Measurements from ENCODE around the gene PHLDA3.

PHLDA3 gene

GRCh38 chr1:201469645-201470074 is 672 bp upstream of the PHLDA3 start:
- no peak overlapping the region for H2AFZ ChIP-seq (ENCODE audit: low read length)
- TF ChIP-seq EZH2 (IDR thresholded peaks at IDR 0.05; ENCODE audit: borderline replicate concordance, low read length), result no peak
- no peak for TF ChIP-seq CTCF (IDR thresholded peaks at IDR 0.05; ENCODE audit: low read length)
- no peaks in the 10 kb centered on the region for H3K4me1 ChIP-seq (ENCODE audit: insufficient read depth, low read length, severe bottlenecking)
- no peaks in the 10 kb centered on the region for H4K20me1 ChIP-seq (ENCODE audit: insufficient read depth, low read length)
- H3K27ac ChIP-seq (ENCODE audit: low read depth, low read length, poor library complexity, severe bottlenecking), result no peak overlapping the region
- H3K79me2 ChIP-seq (ENCODE audit: insufficient read depth, low read length), result no peaks in the 10 kb centered on the region
- no peaks in the 10 kb centered on the region for H3K27me3 ChIP-seq (ENCODE audit: insufficient read depth, low read length)
- no peaks in the 10 kb centered on the region for H3K9me2 ChIP-seq (ENCODE audit: low read depth, low read length)
- no peaks in the 10 kb centered on the region for H3K36me3 ChIP-seq (ENCODE audit: insufficient read depth, low read length)
- H3K9ac ChIP-seq (ENCODE audit: low read length), result no peak overlapping the region
- H3K4me2 ChIP-seq (ENCODE audit: low read length), result no peak overlapping the region
- no peaks in the 10 kb centered on the region for H3F3A ChIP-seq (ENCODE audit: insufficient read depth, low read length)
- no peaks in the 10 kb centered on the region for H3K9me3 ChIP-seq (ENCODE audit: low read length)
- no peak overlapping the region for H3K4me3 ChIP-seq (ENCODE audit: low read depth, low read length, poor library complexity, severe bottlenecking)

GRCh38 chr1:201468501-201468843 is 516 bp downstream of the PHLDA3 start:
- H3K36me3 ChIP-seq (ENCODE audit: insufficient read depth, low read length), result no peaks in the 10 kb centered on the region
- no peak overlapping the region for H3K4me3 ChIP-seq (ENCODE audit: low read depth, low read length, poor library complexity, severe bottlenecking)
- H3K27me3 ChIP-seq (ENCODE audit: insufficient read depth, low read length), result 0 out of 2 replicates have a peak, but pooled peaks cover 4% of the 10 kb centered on the region
- TF ChIP-seq CTCF (IDR thresholded peaks at IDR 0.05; ENCODE audit: low read length) (no peak), EZH2 (IDR thresholded peaks at IDR 0.05; ENCODE audit: borderline replicate concordance, low read length) (no peak)
- no peaks in the 10 kb centered on the region for H3K4me1 ChIP-seq (ENCODE audit: insufficient read depth, low read length, severe bottlenecking)
- H4K20me1 ChIP-seq (ENCODE audit: insufficient read depth, low read length), result no peaks in the 10 kb centered on the region
- no peak overlapping the region for H3K4me2 ChIP-seq (ENCODE audit: low read length)
- H3K9me3 ChIP-seq (ENCODE audit: low read length), result no peaks in the 10 kb centered on the region
- H3K9ac ChIP-seq (ENCODE audit: low read length), result no peak overlapping the region
- no peak overlapping the region for H3K27ac ChIP-seq (ENCODE audit: low read depth, low read length, poor library complexity, severe bottlenecking)
- no peaks in the 10 kb centered on the region for H3F3A ChIP-seq (ENCODE audit: insufficient read depth, low read length)
- no peaks in the 10 kb centered on the region for H3K79me2 ChIP-seq (ENCODE audit: insufficient read depth, low read length)
- H3K9me2 ChIP-seq (ENCODE audit: low read depth, low read length), result no peaks in the 10 kb centered on the region
- no peak overlapping the region for H2AFZ ChIP-seq (ENCODE audit: low read length)

- Histone ChIP-seq H3K27me3 (ENCODE audit: insufficient read depth, low read length) (0 out of 2 replicates have a peak, but pooled peaks cover 4% of the 10 kb centered on the region), H3F3A (ENCODE audit: insufficient read depth, low read length) (no peaks in the 10 kb centered on the region), H3K4me1 (ENCODE audit: insufficient read depth, low read length, severe bottlenecking) (no peaks in the 10 kb centered on the region), H2AFZ (ENCODE audit: low read length) (no peak overlapping the region), H3K79me2 (ENCODE audit: insufficient read depth, low read length) (no peaks in the 10 kb centered on the region), H3K9me3 (ENCODE audit: low read length) (no peaks in the 10 kb centered on the region), H3K4me3 (ENCODE audit: low read depth, low read length, poor library complexity, severe bottlenecking) (no peak overlapping the region), H4K20me1 (ENCODE audit: insufficient read depth, low read length) (no peaks in the 10 kb centered on the region), H3K9ac (ENCODE audit: low read length) (no peak overlapping the region), H3K4me2 (ENCODE audit: low read length) (no peak overlapping the region), H3K36me3 (ENCODE audit: insufficient read depth, low read length) (no peaks in the 10 kb centered on the region), H3K27ac (ENCODE audit: low read depth, low read length, poor library complexity, severe bottlenecking) (no peak overlapping the region), H3K9me2 (ENCODE audit: low read depth, low read length) (no peaks in the 10 kb centered on the region)
- no peak for TF ChIP-seq CTCF (IDR thresholded peaks at IDR 0.05; ENCODE audit: low read length)
- TF ChIP-seq EZH2 (IDR thresholded peaks at IDR 0.05; ENCODE audit: borderline replicate concordance, low read length), result no peak
These were observed 2.5 kb downstream of the PHLDA3 start for GRCh38 chr1:201466492-201466891.
